Uterus (tissue), 4 donors: ENCODE data around the gene ZNF516. TPM values are rescaled to one million over a fixed set of nuclear protein-coding genes. Genes with fewer than 3 reads are reported as not detected.
A peak's percentile ranks its signal among the peaks of the same experiment; 100 is the strongest.

ENCODE experiments used
- DNase-seq, 2 donors: peaks; one replicate each; pipeline ENCODE4 v3.0.0-alpha.2; 2019 to 2020
- H3K27ac ChIP-seq, 2 donors: fragments of 200-600 bp; sonication (generic); 1 replicate in 1 of 2; 2 replicates in 1 of 2; pipeline ENCODE4 v1.5.1; 2016 to 2018
- H3K27me3 ChIP-seq, 2 donors: fragments of 200-600 bp; sonication (generic); one replicate each; pipeline ENCODE4 v1.5.1; 2018 to 2019; ENCODE audit warnings: control low read depth in 1 of 2
- H3K36me3 ChIP-seq, 2 donors: fragments of 200-600 bp; sonication (generic); one replicate each; pipeline ENCODE4 v1.5.1; 2019; ENCODE audit warnings: control low read depth in 1 of 2
- H3K4me1 ChIP-seq, 2 donors: fragments of 200-600 bp; sonication (generic); one replicate each; pipeline ENCODE4 v1.5.1; 2018 to 2019; ENCODE audit warnings: control low read depth in 1 of 2
- H3K4me3 ChIP-seq, 2 donors: fragments of 200-600 bp; sonication (generic); 1 replicate in 1 of 2; 2 replicates in 1 of 2; pipeline ENCODE4 v1.5.1; 2018 to 2019; ENCODE audit warnings: mild to moderate bottlenecking in 1 of 2
- H3K9me3 ChIP-seq, 2 donors: fragments of 200-600 bp; sonication (generic); one replicate each; pipeline ENCODE4 v1.5.1; 2019; ENCODE audit warnings: control low read depth in 1 of 2
- POLR2A ChIP-seq, 2 donors: fragments of 450-650 bp; IDR thresholded peaks; one replicate each; pipeline ENCODE4 v1.6.1; 2016; ENCODE audit warnings: antibody characterized with exemption in 2 of 2, mild to moderate bottlenecking in 1 of 2, moderate library complexity in 1 of 2
- intact Hi-C: fragments of 100-400 bp; cut with DNase I; formaldehyde crosslinking; loops from one replicate; pipeline ENCODE4 v1.15.1; 2023; ENCODE audit warnings: low total_unique reads
- total RNA-seq, 4 donors: library from RNA; depleted of rRNA in 3 of 4; stranded (reverse); fragments of >200 nt in 3 of 4; gene quantifications; one replicate each; pipeline versions ENCODE4 v1.1.0 to v1.2.4, GENCODE V29; 2014 to 2023
- TF ChIP-seq, protein P1 (sequence below), 4 experiments: fragments of 200-600 bp in 2 of 4; fragments of 450-650 bp in 2 of 4; sonication (generic) in 2 of 4; IDR thresholded peaks; one replicate each; pipeline ENCODE4 v1.5.1; 2016 to 2019; ENCODE audit warnings: antibody characterized with exemption in 4 of 4, mild to moderate bottlenecking in 2 of 4, moderate library complexity in 1 of 4
- donor health status: DM: yes; HTN: yes; CAD: no.

ZNF516 gene
- total RNA-seq, 4 donors from 2014 or later: 29.4 to 177 (median 65.7) TPM

DNA sequence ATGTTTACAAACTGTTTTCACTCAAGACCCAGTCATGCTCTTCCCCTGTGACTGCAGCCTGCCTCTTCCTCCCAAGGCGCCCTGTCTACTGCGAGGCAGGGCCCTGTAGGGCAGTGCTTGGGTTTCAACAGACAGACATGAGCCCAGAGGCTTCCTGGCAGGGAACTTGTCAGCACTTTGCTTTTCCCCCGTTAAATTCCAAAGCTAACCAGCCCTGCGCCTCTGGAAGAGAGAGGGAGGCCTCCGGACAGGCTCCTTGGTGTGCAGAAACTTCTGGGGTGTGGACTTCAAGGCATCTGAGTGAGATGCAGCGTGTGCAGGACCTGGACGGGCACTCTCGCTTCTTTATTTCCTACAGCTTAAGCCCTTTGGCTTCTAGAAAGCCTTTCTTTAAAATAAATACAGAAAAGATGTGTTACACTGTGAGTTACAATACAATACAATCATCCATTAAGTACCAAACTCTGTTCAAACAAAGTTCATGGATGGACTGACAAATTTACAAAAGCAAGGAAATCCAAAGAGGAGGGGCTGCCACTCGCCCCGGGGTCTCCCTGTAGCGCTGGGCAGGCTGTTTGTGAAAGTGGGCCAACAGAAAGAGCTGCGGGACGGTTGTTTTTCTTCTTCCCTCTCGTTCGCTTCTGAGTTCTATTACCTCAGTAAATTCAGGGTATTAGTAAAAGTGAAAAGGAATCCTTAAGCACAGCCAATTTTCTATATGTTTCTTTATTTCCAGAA, 8.8 kb upstream of the ZNF516 start:
- intact Hi-C loops: no loop called here
- H3K36me3 ChIP-seq: no peaks in the 10 kb centered on the region
- H3K4me1 ChIP-seq: no peaks in the 10 kb centered on the region
- H3K27ac ChIP-seq: no peak overlapping the region
- H3K9me3 ChIP-seq: no peaks in the 10 kb centered on the region
- TF ChIP-seq POLR2A (IDR thresholded peaks at IDR 0.05): no peak
- TF ChIP-seq, protein P1, sequence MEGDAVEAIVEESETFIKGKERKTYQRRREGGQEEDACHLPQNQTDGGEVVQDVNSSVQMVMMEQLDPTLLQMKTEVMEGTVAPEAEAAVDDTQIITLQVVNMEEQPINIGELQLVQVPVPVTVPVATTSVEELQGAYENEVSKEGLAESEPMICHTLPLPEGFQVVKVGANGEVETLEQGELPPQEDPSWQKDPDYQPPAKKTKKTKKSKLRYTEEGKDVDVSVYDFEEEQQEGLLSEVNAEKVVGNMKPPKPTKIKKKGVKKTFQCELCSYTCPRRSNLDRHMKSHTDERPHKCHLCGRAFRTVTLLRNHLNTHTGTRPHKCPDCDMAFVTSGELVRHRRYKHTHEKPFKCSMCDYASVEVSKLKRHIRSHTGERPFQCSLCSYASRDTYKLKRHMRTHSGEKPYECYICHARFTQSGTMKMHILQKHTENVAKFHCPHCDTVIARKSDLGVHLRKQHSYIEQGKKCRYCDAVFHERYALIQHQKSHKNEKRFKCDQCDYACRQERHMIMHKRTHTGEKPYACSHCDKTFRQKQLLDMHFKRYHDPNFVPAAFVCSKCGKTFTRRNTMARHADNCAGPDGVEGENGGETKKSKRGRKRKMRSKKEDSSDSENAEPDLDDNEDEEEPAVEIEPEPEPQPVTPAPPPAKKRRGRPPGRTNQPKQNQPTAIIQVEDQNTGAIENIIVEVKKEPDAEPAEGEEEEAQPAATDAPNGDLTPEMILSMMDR (IDR thresholded peaks at IDR 0.05): no peak
- H3K27me3 ChIP-seq: no peaks in the 10 kb centered on the region
- no peak overlapping the region for H3K4me3 ChIP-seq
- no peak for DNase-seq

DNA sequence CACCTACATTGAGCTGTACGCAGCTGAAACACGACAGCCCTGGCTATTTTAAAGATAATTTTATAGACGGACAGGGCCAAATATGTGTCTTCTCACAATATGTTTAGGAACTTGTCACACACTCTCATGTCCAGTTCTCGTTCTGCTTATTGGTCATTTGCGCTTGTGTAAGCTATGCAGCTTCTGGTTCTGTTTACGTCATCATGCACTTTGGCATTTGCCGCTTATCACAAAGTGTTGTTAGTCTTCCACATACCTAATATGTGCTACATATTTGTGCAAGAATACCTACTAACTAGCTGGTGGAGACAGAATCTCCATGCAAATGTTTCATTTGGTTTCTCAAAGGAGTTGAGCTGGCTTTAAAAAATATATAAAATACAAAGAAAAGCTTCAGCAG, 7.5 kb upstream of the ZNF516 start:
- Histone ChIP-seq H3K4me1 (no peaks in the 10 kb centered on the region), H3K4me3 (no peak overlapping the region), H3K27me3 (no peaks in the 10 kb centered on the region), H3K36me3 (no peaks in the 10 kb centered on the region), H3K27ac (no peak overlapping the region), H3K9me3 (no peaks in the 10 kb centered on the region)
- intact Hi-C loops: no loop called here
- no peak for TF ChIP-seq POLR2A (IDR thresholded peaks at IDR 0.05)
- TF ChIP-seq, protein P1 (IDR thresholded peaks at IDR 0.05): no peak
- no peak for DNase-seq

DNA sequence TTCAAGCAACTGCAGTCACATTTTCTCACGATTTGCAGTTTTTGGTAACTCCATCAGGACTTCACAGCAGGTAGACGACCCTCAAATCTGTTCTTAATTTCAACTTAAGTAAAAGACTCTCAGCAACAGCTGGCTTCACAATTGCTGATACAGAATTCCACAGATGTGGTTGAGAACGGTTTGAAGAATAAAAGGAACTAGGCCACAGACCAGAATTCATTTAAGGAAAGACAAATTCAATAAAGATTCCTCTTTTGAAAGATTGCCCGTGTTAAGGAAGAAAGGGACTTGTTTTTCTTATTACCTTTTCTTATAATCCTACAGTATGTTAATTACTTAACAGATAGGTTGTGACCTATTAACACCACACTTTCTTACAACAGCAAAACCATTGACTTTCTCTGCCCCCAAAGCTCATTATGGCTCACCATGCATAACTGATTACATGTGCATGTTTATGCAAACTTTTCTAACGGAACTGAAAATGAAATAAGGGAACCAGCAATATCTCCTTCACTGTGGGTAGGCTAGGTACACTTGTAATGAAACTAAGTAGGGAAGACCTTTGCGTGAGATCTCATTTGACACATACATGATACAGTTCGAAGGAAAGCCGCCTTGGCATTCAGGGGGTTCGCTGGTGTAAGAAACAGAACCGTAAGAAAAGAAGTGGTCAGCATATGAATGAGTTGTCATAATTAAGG, 4.7 kb upstream of the ZNF516 start:
- H3K36me3 ChIP-seq: no peaks in the 10 kb centered on the region
- intact Hi-C loops: no loop called here
- no peak overlapping the region for H3K27ac ChIP-seq

DNA sequence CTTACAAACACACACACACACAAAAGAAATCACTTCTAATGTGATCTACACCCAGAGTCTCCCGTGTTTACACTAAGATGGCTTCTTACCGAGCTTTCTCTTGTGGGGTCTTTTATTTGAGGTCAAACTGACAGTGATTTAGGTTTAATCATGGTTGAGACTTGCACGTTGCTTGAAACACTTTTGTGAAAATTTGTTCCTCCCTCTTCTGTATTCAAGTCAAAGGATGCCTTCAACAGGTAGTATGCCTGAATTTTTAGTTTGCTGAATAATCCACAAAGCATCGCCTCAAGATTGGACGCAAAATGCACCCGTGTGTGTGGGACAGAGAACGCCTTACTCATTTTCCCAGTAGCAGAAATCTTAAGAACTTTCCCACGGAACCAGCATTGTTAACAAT, 4.0 kb upstream of the ZNF516 start:
- intact Hi-C loops: no loop called here
- H3K36me3 ChIP-seq: no peaks in the 10 kb centered on the region
- no peak for TF ChIP-seq POLR2A (IDR thresholded peaks at IDR 0.05)
- TF ChIP-seq, protein P1 (IDR thresholded peaks at IDR 0.05): no peak
- no peaks in the 10 kb centered on the region for H3K9me3 ChIP-seq
- no peaks in the 10 kb centered on the region for H3K4me1 ChIP-seq
- no peak overlapping the region for H3K27ac ChIP-seq
- no peaks in the 10 kb centered on the region for H3K27me3 ChIP-seq
- DNase-seq: no peak
- no peak overlapping the region for H3K4me3 ChIP-seq

More for the DNA sequence above, 4.7 kb upstream of the ZNF516 start:
- Histone ChIP-seq H3K4me3 (no peak overlapping the region), H3K9me3 (no peaks in the 10 kb centered on the region), H3K27me3 (no peaks in the 10 kb centered on the region), H3K4me1 (no peaks in the 10 kb centered on the region)
- DNase-seq: no peak
- no peak for TF ChIP-seq POLR2A (IDR thresholded peaks at IDR 0.05)
- TF ChIP-seq, protein P1 (IDR thresholded peaks at IDR 0.05): no peak

DNA sequence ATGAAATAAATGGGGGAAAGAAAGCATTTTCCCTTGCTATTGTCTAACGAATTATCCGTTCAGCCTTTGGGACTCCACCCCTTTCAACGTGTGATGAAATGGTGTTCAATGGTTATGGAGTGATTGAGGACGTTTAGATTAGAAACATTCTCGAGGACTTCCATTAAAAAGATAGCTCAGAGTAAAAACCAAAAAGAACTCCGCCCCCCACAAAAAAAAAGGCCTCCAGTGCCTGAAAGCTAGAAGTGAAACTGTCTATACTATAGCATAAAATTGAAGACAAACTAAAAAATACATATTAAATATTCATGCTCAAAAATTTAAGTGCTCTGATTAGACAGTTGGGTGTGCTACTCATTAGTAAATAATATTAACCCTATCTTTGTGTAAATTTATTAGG, 3.0 kb upstream of the ZNF516 start:
- no peaks in the 10 kb centered on the region for H3K4me1 ChIP-seq
- H3K36me3 ChIP-seq: no peaks in the 10 kb centered on the region
- peak overlapping the region; percentile 94 to 97 for H3K27ac ChIP-seq
- H3K9me3 ChIP-seq: no peaks in the 10 kb centered on the region
- intact Hi-C loops: no loop called here
- no peak for TF ChIP-seq POLR2A (IDR thresholded peaks at IDR 0.05)
- TF ChIP-seq, protein P1 (IDR thresholded peaks at IDR 0.05): no peak
- no peak for DNase-seq
- H3K4me3 ChIP-seq: no peak overlapping the region
- H3K27me3 ChIP-seq: no peaks in the 10 kb centered on the region
